ENCODE measurements around the gene PLAU. TPM values are rescaled to one million over a fixed set of nuclear protein-coding genes. Genes with fewer than 3 reads are reported as not detected.
"Not testable (repeated sequence)": the region's sequence is repeated elsewhere in the genome, so short reads cannot be mapped to it uniquely, and the experiment has no call there.

PLAU gene
- total RNA-seq, 4 donors from 2014 or later: 7.3 to 75.2 (median 31.9) TPM

- no peak for TF ChIP-seq CTCF (IDR thresholded peaks at IDR 0.05)
- DNase-seq (ENCODE audit: low spot score) (no peak), ATAC-seq (ENCODE audit: low FRiP score) (no peak)
Observed at GRCh38 chr10:73923935-73924598, 13.1 kb downstream of the PLAU start.

GRCh38 chr10:73924935-73925334 is 14.0 kb downstream of the PLAU start:
- ATAC-seq (ENCODE audit: low FRiP score): no peak
- no peak for DNase-seq (ENCODE audit: low spot score)
- TF ChIP-seq CTCF (IDR thresholded peaks at IDR 0.05): no peak

- TF ChIP-seq CTCF (IDR thresholded peaks at IDR 0.05): no peak
- ATAC-seq (ENCODE audit: low FRiP score): no peak
- DNase-seq (ENCODE audit: low spot score): no peak
Observed at GRCh38 chr10:73925539-73925938, 14.6 kb downstream of the PLAU start.

GRCh38 chr10:73926152-73926764 is 15.3 kb downstream of the PLAU start:
- ATAC-seq (ENCODE audit: low FRiP score) (no peak), DNase-seq (ENCODE audit: low spot score) (no peak)
- no peak for TF ChIP-seq CTCF (IDR thresholded peaks at IDR 0.05)

GRCh38 chr10:73930630-73931327 is 19.8 kb downstream of the PLAU start:
- DNase-seq (ENCODE audit: low spot score); ATAC-seq (ENCODE audit: low FRiP score): not testable (repeated sequence)

- ATAC-seq (ENCODE audit: low FRiP score): peak; percentile 78
- no peak for TF ChIP-seq CTCF (IDR thresholded peaks at IDR 0.05)
- no peak for DNase-seq (ENCODE audit: low spot score)
Observed at GRCh38 chr10:73931767-73932619, 21.1 kb downstream of the PLAU start.

- ATAC-seq (ENCODE audit: low FRiP score) (peak; percentile 19), DNase-seq (ENCODE audit: low spot score) (no peak)
- TF ChIP-seq CTCF (IDR thresholded peaks at IDR 0.05): no peak
Observed at GRCh38 chr10:73932620-73933112, 21.7 kb downstream of the PLAU start.

All from omental fat pad (tissue), 4 donors.